Thyroid gland (tissue), 4 donors: Measurements from ENCODE around the gene F2RL2. TPM values are rescaled to one million over a fixed set of nuclear protein-coding genes. Genes with fewer than 3 reads are reported as not detected.

Source experiments
- DNase-seq, 2 donors: peaks; one replicate each; pipeline ENCODE4 v3.0.0-alpha.2; 2019
- H3K27ac ChIP-seq, 3 donors: fragments of 200-600 bp; sonication (generic); 1 replicate in 2 of 3; 2 replicates in 1 of 3; pipeline ENCODE4 v1.5.1; 2016 to 2019; ENCODE audit warnings: mild to moderate bottlenecking in 1 of 3, moderate library complexity in 1 of 3
- H3K27me3 ChIP-seq: fragments of 200-600 bp; sonication (generic); one replicate; pipeline ENCODE4 v1.5.1; 2019
- H3K36me3 ChIP-seq, 2 donors: fragments of 200-600 bp; sonication (generic); one replicate each; pipeline ENCODE4 v1.5.1; 2016 to 2019
- H3K4me1 ChIP-seq, 2 donors: fragments of 200-600 bp; sonication (generic); one replicate each; pipeline ENCODE4 v1.5.1; 2017 to 2019
- H3K4me3 ChIP-seq, 3 donors: fragments of 200-600 bp; sonication (generic); replicated peaks in 1 of 3; 1 replicate in 2 of 3; 2 replicates in 1 of 3; pipeline ENCODE4 v1.5.1; 2016; ENCODE audit warnings: mild to moderate bottlenecking in 1 of 3
- H3K9me3 ChIP-seq: fragments of 200-600 bp; sonication (generic); one replicate; pipeline ENCODE4 v1.5.1; 2017
- POLR2A ChIP-seq, 2 donors: fragments of 450-650 bp; IDR thresholded peaks; one replicate each; pipeline ENCODE4 v1.6.1; 2017; ENCODE audit warnings: antibody characterized with exemption in 2 of 2, mild to moderate bottlenecking in 2 of 2, moderate library complexity in 1 of 2
- WGBS, 2 donors: methylation state at CpG; one replicate each; pipeline ENCODE4 v1.1.5; 2017; 5-methylcytosine and 5-hydroxymethylcytosine counted together
- intact Hi-C: fragments of 100-400 bp; cut with DNase I; formaldehyde crosslinking; loops from one replicate; pipeline ENCODE4 v1.15.1; 2023
- total RNA-seq, 4 donors: library from RNA; depleted of rRNA; stranded (reverse); fragments of >200 nt; gene quantifications; one replicate each; pipeline ENCODE4 v1.2.3, GENCODE V29; 2016
- TF ChIP-seq, protein P1 (sequence below), 6 experiments: fragments of 200-600 bp in 3 of 6; fragments of 450-650 bp in 3 of 6; sonication (generic) in 3 of 6; IDR thresholded peaks; one replicate each; pipeline ENCODE4 v1.5.1; 2016 to 2019; ENCODE audit warnings: antibody characterized with exemption in 6 of 6, mild to moderate bottlenecking in 2 of 6, inconsistent platforms in 1 of 6, moderate library complexity in 1 of 6

F2RL2 gene
- total RNA-seq, 4 donors from 2014 or later, result 0.13 to 0.73 (median 0.33) TPM

DNA sequence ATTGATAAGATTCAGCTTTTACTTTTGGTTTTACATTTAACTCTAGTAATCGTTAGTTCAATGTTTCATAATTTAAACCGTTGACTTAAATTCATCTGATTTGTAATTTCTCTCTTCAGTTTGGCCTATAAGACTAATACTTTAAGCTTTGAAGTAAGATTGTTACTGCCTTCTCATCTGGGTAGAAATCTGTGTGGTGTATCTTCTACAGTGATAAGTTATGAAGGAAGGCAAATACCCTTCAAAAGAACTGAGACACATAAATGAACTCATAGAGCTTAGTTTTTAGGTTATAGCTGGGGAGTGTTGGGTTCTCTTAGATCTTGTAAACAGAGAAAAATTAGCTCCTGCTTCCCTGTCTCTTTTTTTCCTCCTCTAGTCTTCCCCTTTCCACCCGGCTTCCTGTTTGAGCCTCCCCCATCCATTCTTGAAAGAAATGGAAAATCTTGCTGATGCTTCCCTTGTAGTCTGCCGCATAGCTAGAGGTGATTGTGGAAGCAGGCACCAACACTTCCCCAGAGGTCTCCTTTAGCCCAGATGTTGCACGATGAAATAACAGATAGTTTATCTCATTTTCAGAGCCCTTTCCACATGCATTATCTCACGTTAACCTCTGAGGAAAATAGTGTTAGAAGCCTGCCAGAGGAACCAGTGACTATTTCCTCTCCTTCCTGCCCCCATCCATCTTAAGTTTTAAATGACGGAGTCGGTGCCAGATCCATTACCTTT, 2.0 kb upstream of the F2RL2 start:
- H3K9me3 ChIP-seq, result no peaks in the 10 kb centered on the region
- WGBS, 2 donors, result 70 to 72% methylated on average over 8 of the region's 8 CpGs
- no peaks in the 10 kb centered on the region for H3K27me3 ChIP-seq
- H3K4me3 ChIP-seq, result no peak overlapping the region
- intact Hi-C loops, result no loop called here
- TF ChIP-seq, protein P1, sequence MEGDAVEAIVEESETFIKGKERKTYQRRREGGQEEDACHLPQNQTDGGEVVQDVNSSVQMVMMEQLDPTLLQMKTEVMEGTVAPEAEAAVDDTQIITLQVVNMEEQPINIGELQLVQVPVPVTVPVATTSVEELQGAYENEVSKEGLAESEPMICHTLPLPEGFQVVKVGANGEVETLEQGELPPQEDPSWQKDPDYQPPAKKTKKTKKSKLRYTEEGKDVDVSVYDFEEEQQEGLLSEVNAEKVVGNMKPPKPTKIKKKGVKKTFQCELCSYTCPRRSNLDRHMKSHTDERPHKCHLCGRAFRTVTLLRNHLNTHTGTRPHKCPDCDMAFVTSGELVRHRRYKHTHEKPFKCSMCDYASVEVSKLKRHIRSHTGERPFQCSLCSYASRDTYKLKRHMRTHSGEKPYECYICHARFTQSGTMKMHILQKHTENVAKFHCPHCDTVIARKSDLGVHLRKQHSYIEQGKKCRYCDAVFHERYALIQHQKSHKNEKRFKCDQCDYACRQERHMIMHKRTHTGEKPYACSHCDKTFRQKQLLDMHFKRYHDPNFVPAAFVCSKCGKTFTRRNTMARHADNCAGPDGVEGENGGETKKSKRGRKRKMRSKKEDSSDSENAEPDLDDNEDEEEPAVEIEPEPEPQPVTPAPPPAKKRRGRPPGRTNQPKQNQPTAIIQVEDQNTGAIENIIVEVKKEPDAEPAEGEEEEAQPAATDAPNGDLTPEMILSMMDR (IDR thresholded peaks at IDR 0.05), result no peak
- DNase-seq, result no peak
- H3K27ac ChIP-seq, result no peak overlapping the region
- H3K4me1 ChIP-seq, result no peaks in the 10 kb centered on the region
- no peaks in the 10 kb centered on the region for H3K36me3 ChIP-seq

GRCh38 chr5:76622076-76622475, 1.1 kb downstream of the F2RL2 start:
- no peaks in the 10 kb centered on the region for H3K9me3 ChIP-seq
- no peaks in the 10 kb centered on the region for H3K36me3 ChIP-seq
- no peak for DNase-seq
- no peak overlapping the region for H3K4me3 ChIP-seq
- WGBS, 2 donors, result 89 to 95% methylated on average over 5 of the region's 5 CpGs
- H3K27me3 ChIP-seq, result no peaks in the 10 kb centered on the region
- intact Hi-C loops, result no loop called here
- H3K27ac ChIP-seq, result no peak overlapping the region
- TF ChIP-seq, protein P1 (IDR thresholded peaks at IDR 0.05), result no peak
- no peak for TF ChIP-seq POLR2A (IDR thresholded peaks at IDR 0.05)
- no peaks in the 10 kb centered on the region for H3K4me1 ChIP-seq

DNA sequence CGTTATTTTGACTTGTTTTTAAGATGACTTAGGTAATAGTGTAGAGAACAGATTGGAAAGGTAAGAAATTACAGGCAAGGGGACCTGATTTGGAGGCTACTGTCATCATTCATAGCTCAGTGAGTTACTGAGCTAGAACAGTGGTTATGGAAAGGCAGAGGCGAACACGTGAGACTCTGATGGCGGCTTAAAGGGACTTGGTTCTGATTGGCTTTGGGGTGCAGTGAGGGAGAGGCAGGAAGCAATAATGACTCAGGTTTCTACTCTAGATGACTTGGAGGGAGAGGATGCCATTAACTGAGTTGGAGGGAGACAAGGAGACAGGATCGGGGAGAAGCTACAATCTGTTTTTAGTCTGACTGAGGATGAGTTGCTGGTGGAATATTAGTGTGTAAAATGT, 3.0 kb downstream of the F2RL2 start:
- H3K36me3 ChIP-seq, result no peaks in the 10 kb centered on the region
- H3K4me3 ChIP-seq, result no peak overlapping the region
- no peak for TF ChIP-seq POLR2A (IDR thresholded peaks at IDR 0.05)
- TF ChIP-seq, protein P1 (IDR thresholded peaks at IDR 0.05), result no peak
- intact Hi-C loops, result no loop called here
- 95% methylated on average over 5 of the region's 5 CpGs for WGBS, 2 donors
- no peaks in the 10 kb centered on the region for H3K4me1 ChIP-seq
- no peak overlapping the region for H3K27ac ChIP-seq
- H3K9me3 ChIP-seq, result no peaks in the 10 kb centered on the region
- no peak for DNase-seq
- H3K27me3 ChIP-seq, result no peaks in the 10 kb centered on the region

DNA sequence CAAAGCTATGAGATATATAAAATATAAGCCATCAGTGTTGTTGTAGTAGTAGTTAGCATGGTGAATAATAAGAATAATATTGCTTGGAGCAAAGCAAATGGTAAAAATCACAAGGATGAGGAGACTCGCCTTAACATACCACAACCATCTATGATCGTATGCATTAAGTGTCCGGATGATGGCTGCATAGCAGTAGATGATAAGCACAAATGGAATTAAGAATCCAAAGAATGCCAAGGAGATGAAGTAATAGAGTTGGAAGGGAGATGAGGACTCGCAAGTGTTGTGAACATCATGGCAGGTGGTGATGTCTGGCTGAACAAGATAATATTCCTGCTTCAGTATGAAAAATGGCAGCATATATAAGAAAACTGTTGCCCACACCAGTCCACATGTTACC, 5.5 kb downstream of the F2RL2 start:
- Histone ChIP-seq H3K36me3 (no peaks in the 10 kb centered on the region), H3K4me1 (no peaks in the 10 kb centered on the region), H3K4me3 (no peak overlapping the region), H3K27ac (no peak overlapping the region), H3K27me3 (no peaks in the 10 kb centered on the region), H3K9me3 (no peaks in the 10 kb centered on the region)
- DNase-seq, result no peak
- intact Hi-C loops, result no loop called here
- WGBS, 2 donors, result 94 to 97% methylated on average over 4 of the region's 4 CpGs
- no peak for TF ChIP-seq POLR2A (IDR thresholded peaks at IDR 0.05)
- TF ChIP-seq, protein P1 (IDR thresholded peaks at IDR 0.05), result no peak

GRCh38 chr5:76617229-76617628, 6.0 kb downstream of the F2RL2 start:
- WGBS, 2 donors, result 90 to 92% methylated on average over 4 of the region's 4 CpGs
- DNase-seq, result no peak
- intact Hi-C loops, result no loop called here
- no peak overlapping the region for H3K27ac ChIP-seq
- TF ChIP-seq POLR2A (IDR thresholded peaks at IDR 0.05), result no peak
- TF ChIP-seq, protein P1 (IDR thresholded peaks at IDR 0.05), result no peak
- H3K36me3 ChIP-seq, result no peaks in the 10 kb centered on the region
- no peaks in the 10 kb centered on the region for H3K27me3 ChIP-seq
- H3K4me1 ChIP-seq, result no peaks in the 10 kb centered on the region
- H3K4me3 ChIP-seq, result no peak overlapping the region
- H3K9me3 ChIP-seq, result no peaks in the 10 kb centered on the region
